Gastroesophageal sphincter (tissue), 3 donors: ENCODE data around the gene PXN.

Source experiments
- POLR2A ChIP-seq, 2 donors: fragments of 450-650 bp; IDR thresholded peaks; one replicate each; pipeline ENCODE4 v1.6.1; 2017; ENCODE audit warnings: antibody characterized with exemption in 2 of 2, mild to moderate bottlenecking in 2 of 2, moderate library complexity in 1 of 2
- POLR2AphosphoS5 ChIP-seq: sonication (generic); formaldehyde crosslinking; IDR thresholded peaks from one replicate; pipeline ENCODE4 v1.6.1; 2017; ENCODE audit warnings: antibody characterized with exemption
- TF ChIP-seq, protein P1 (sequence below), 4 experiments: fragments of 200-600 bp in 2 of 4; fragments of 450-650 bp in 2 of 4; sonication (generic) in 1 of 4; IDR thresholded peaks; one replicate each; pipeline ENCODE4 v1.5.1; 2017 to 2019; ENCODE audit warnings: antibody characterized with exemption in 4 of 4, mild to moderate bottlenecking in 2 of 4, moderate library complexity in 2 of 4

DNA sequence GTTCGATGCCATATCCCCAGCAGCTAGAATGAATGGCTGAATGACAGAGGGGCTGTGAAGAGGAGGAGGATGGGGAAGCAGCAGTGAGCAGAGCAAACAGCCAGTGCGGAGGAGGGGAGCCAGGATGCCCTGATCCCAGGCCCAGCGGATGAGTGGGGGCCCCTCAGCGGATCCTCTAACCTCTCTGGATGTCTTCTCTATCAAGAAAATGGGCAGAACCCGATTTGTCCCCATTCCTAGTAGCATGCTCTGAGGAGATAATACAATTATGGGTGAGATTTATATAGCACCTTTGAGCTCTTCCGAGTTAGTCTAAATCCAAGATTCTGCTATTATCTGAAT lies 34.6 kb downstream of the PXN start:
- TF ChIP-seq, protein P1, sequence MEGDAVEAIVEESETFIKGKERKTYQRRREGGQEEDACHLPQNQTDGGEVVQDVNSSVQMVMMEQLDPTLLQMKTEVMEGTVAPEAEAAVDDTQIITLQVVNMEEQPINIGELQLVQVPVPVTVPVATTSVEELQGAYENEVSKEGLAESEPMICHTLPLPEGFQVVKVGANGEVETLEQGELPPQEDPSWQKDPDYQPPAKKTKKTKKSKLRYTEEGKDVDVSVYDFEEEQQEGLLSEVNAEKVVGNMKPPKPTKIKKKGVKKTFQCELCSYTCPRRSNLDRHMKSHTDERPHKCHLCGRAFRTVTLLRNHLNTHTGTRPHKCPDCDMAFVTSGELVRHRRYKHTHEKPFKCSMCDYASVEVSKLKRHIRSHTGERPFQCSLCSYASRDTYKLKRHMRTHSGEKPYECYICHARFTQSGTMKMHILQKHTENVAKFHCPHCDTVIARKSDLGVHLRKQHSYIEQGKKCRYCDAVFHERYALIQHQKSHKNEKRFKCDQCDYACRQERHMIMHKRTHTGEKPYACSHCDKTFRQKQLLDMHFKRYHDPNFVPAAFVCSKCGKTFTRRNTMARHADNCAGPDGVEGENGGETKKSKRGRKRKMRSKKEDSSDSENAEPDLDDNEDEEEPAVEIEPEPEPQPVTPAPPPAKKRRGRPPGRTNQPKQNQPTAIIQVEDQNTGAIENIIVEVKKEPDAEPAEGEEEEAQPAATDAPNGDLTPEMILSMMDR (IDR thresholded peaks at IDR 0.05) = no peak
- TF ChIP-seq POLR2AphosphoS5 (no peak), POLR2A (IDR thresholded peaks at IDR 0.05) (no peak)
